Measurements from ENCODE around the gene SUCLG2. TPM values are rescaled to one million over a fixed set of nuclear protein-coding genes. Genes with fewer than 3 reads are reported as not detected.

Gene SUCLG2
- total and polyA plus RNA-seq, 10 of the 15 experiments (the other 5 are each of a cell fraction or from before 2014, with no cell fraction given): 17.8 to 50.9 (median 37.2) TPM

DNA sequence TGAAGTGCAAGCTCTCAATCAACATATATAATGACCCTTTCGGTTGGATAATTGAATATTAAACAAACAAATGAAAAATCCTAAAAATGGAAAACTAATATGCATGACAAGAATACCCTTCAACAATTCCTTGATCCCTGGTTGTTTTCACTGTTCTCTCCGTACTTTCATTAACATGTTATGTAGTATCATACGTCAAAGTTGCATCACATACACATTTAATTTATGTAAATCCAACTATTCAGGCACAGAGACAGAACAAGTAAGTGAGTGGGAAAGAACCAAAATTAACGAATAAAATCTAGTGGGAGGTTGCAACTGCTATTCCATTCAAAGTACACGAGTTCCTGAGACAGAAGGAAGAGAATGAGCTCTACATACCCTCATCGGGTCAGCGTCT, 176.0 kb downstream of the SUCLG2 start (continued):
- TF ChIP-seq, protein P1, sequence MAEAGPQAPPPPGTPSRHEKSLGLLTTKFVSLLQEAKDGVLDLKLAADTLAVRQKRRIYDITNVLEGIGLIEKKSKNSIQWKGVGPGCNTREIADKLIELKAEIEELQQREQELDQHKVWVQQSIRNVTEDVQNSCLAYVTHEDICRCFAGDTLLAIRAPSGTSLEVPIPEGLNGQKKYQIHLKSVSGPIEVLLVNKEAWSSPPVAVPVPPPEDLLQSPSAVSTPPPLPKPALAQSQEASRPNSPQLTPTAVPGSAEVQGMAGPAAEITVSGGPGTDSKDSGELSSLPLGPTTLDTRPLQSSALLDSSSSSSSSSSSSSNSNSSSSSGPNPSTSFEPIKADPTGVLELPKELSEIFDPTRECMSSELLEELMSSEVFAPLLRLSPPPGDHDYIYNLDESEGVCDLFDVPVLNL (IDR thresholded peaks at IDR 0.05; ENCODE audit: low read depth, low read length): no peak
- TF ChIP-seq TCF3 (IDR thresholded peaks at IDR 0.05; ENCODE audit: borderline replicate concordance, insufficient read depth, low read depth, low read length) (no peak), PAX8 (IDR thresholded peaks at IDR 0.05) (no peak), SUZ12 (IDR thresholded peaks at IDR 0.05; ENCODE audit: unreplicated experiment) (no peak), RAD21 (IDR thresholded peaks at IDR 0.05; ENCODE audit: insufficient read depth, low read depth, low read length) (no peak)
- TF ChIP-seq, protein P2, sequence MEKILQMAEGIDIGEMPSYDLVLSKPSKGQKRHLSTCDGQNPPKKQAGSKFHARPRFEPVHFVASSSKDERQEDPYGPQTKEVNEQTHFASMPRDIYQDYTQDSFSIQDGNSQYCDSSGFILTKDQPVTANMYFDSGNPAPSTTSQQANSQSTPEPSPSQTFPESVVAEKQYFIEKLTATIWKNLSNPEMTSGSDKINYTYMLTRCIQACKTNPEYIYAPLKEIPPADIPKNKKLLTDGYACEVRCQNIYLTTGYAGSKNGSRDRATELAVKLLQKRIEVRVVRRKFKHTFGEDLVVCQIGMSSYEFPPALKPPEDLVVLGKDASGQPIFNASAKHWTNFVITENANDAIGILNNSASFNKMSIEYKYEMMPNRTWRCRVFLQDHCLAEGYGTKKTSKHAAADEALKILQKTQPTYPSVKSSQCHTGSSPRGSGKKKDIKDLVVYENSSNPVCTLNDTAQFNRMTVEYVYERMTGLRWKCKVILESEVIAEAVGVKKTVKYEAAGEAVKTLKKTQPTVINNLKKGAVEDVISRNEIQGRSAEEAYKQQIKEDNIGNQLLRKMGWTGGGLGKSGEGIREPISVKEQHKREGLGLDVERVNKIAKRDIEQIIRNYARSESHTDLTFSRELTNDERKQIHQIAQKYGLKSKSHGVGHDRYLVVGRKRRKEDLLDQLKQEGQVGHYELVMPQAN (conservative IDR thresholded peaks at IDR 0.05): no peak

DNA sequence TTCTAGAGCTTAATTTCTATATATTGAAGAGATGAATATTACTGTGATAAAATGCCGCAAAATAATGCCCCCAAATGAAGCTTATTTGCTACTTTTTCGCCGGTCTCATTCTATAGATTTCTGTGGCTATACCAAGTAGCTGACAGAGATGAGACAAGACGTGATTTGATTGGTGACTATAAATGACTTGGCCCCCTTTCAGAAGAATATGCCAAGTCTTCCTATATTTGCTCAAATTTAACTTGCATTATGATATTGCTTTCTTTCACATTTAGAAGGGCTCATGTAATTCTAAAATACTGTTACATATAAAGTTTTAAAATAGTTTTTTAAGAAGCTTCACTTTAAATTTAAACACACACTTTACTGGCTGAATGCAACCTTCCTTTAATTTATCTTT, 180.1 kb downstream of the SUCLG2 start:
- BruUV-seq (replicated peaks): no TSS peak
- in situ Hi-C loops (cut with MboI) (no loop called here), intact Hi-C loops (cut with micrococcal nuclease; ENCODE audit: unreplicated experiment) (no loop called here)
- H3K4me1 ChIP-seq (ENCODE audit: control insufficient read depth, insufficient read depth, low read length): no peaks in the 10 kb centered on the region
- 83% methylated on average over 4 of the region's 4 CpGs for WGBS (ENCODE audit: insufficient coverage, insufficient replicate concordance, low lambda C conversion rate, missing lambda C conversion rate)
- no peaks in the 10 kb centered on the region for H3K36me3 ChIP-seq (ENCODE audit: control insufficient read depth in 2 of 2, insufficient read depth in 2 of 2, low read length in 1 of 2)
- RAD21 ChIA-PET (ENCODE audit: unreplicated experiment): no interaction called here
- POLR2A ChIA-PET: no interaction called here
- ATAC-seq (no peak), FAIRE-seq (no peak), DNase-seq (ENCODE audit: low read depth, low spot score) (no peak)
- no peak overlapping the region for H3K4me2 ChIP-seq (ENCODE audit: control insufficient read depth, insufficient read depth)
- H3K27ac ChIP-seq (ENCODE audit: control insufficient read depth, insufficient read depth): no peak overlapping the region
- H2AFZ ChIP-seq (ENCODE audit: control insufficient read depth, low read depth, low read length): no peak overlapping the region
- no peak overlapping the region for H3K4me3 ChIP-seq
- SMC1A ChIA-PET (ENCODE audit: uncharacterized antibody, unreplicated experiment): interaction anchor here (1.0 to 1.2 kb wide), 2 partner anchors 11 to 13 kb away, joined by 3 to 4 read pairs; no protein-coding TSS in a partner anchor
- no peaks in the 10 kb centered on the region for H3K27me3 ChIP-seq (replicated peaks in 1 of 2; ENCODE audit: control insufficient read depth in 2 of 2, insufficient read depth in 2 of 2, low read length in 1 of 2)
- no peaks in the 10 kb centered on the region for H3K79me2 ChIP-seq (ENCODE audit: control insufficient read depth, insufficient read depth, low read length)
- H4K20me1 ChIP-seq (ENCODE audit: control insufficient read depth, insufficient read depth): no peaks in the 10 kb centered on the region
- CTCF ChIA-PET: interaction anchor here (0.9 kb wide), 1 partner anchor 316 kb away, joined by 3 read pairs; no protein-coding TSS in a partner anchor
- H3K9me3 ChIP-seq (replicated peaks; ENCODE audit: control insufficient read depth, insufficient read depth, low read length): no peaks in the 10 kb centered on the region
- H3K9ac ChIP-seq (ENCODE audit: control insufficient read depth, insufficient read depth, low read length): no peak overlapping the region
- TF ChIP-seq SPI1 (IDR thresholded peaks at IDR 0.05; ENCODE audit: borderline replicate concordance, insufficient read depth, low read depth, low read length) (no peak), BCL11A (IDR thresholded peaks at IDR 0.05; ENCODE audit: low read depth, low read length) (no peak), MYC (IDR thresholded peaks at IDR 0.05; ENCODE audit: insufficient read depth, insufficient read length, insufficient replicate concordance, low read length, severe bottlenecking) (no peak), CBX5 (IDR thresholded peaks at IDR 0.05; ENCODE audit: low read depth) (no peak), FOS (IDR thresholded peaks at IDR 0.05; ENCODE audit: borderline replicate concordance, extremely low read depth, insufficient read length) (no peak)
- TF ChIP-seq, protein P3, sequence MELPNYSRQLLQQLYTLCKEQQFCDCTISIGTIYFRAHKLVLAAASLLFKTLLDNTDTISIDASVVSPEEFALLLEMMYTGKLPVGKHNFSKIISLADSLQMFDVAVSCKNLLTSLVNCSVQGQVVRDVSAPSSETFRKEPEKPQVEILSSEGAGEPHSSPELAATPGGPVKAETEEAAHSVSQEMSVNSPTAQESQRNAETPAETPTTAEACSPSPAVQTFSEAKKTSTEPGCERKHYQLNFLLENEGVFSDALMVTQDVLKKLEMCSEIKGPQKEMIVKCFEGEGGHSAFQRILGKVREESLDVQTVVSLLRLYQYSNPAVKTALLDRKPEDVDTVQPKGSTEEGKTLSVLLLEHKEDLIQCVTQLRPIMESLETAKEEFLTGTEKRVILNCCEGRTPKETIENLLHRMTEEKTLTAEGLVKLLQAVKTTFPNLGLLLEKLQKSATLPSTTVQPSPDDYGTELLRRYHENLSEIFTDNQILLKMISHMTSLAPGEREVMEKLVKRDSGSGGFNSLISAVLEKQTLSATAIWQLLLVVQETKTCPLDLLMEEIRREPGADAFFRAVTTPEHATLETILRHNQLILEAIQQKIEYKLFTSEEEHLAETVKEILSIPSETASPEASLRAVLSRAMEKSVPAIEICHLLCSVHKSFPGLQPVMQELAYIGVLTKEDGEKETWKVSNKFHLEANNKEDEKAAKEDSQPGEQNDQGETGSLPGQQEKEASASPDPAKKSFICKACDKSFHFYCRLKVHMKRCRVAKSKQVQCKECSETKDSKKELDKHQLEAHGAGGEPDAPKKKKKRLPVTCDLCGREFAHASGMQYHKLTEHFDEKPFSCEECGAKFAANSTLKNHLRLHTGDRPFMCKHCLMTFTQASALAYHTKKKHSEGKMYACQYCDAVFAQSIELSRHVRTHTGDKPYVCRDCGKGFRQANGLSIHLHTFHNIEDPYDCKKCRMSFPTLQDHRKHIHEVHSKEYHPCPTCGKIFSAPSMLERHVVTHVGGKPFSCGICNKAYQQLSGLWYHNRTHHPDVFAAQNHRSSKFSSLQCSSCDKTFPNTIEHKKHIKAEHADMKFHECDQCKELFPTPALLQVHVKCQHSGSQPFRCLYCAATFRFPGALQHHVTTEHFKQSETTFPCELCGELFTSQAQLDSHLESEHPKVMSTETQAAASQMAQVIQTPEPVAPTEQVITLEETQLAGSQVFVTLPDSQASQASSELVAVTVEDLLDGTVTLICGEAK (IDR thresholded peaks at IDR 0.05; ENCODE audit: borderline replicate concordance): no peak
- TF ChIP-seq, protein P4, sequence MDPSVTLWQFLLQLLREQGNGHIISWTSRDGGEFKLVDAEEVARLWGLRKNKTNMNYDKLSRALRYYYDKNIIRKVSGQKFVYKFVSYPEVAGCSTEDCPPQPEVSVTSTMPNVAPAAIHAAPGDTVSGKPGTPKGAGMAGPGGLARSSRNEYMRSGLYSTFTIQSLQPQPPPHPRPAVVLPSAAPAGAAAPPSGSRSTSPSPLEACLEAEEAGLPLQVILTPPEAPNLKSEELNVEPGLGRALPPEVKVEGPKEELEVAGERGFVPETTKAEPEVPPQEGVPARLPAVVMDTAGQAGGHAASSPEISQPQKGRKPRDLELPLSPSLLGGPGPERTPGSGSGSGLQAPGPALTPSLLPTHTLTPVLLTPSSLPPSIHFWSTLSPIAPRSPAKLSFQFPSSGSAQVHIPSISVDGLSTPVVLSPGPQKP (IDR thresholded peaks at IDR 0.05; ENCODE audit: low read depth, low read length): no peak
